ENCODE measurements around the gene RNLS.

Gene RNLS

GRCh38 chr10:88474884-88475844 lies 108.0 kb downstream of the RNLS start:
- TF ChIP-seq CTCF (IDR thresholded peaks at IDR 0.05; ENCODE audit: low read depth, low read length) = no peak
- no peak for DNase-seq (ENCODE audit: low read depth in 2 of 2)
- H3K4me3 ChIP-seq (replicated peaks in 1 of 2; ENCODE audit: low read depth in 2 of 2, low read length in 2 of 2) = no peak overlapping the region

GRCh38 chr10:88473989-88474883 lies 108.9 kb downstream of the RNLS start:
- no peak for TF ChIP-seq CTCF (IDR thresholded peaks at IDR 0.05; ENCODE audit: low read depth, low read length)
- no peak for DNase-seq (ENCODE audit: low read depth in 2 of 2)
- no peak overlapping the region for H3K4me3 ChIP-seq (replicated peaks in 1 of 2; ENCODE audit: low read depth in 2 of 2, low read length in 2 of 2)

- TF ChIP-seq CTCF (IDR thresholded peaks at IDR 0.05; ENCODE audit: low read depth, low read length) = no peak
- peak; percentile 59 to 63 for DNase-seq (ENCODE audit: low read depth in 2 of 2)
- no peak overlapping the region for H3K4me3 ChIP-seq (replicated peaks in 1 of 2; ENCODE audit: low read depth in 2 of 2, low read length in 2 of 2)
Observed at GRCh38 chr10:88472540-88472939, 110.6 kb downstream of the RNLS start.

- no peak for DNase-seq (ENCODE audit: low read depth in 2 of 2)
- H3K4me3 ChIP-seq (replicated peaks in 1 of 2; ENCODE audit: low read depth in 2 of 2, low read length in 2 of 2) = no peak overlapping the region
- TF ChIP-seq CTCF (IDR thresholded peaks at IDR 0.05; ENCODE audit: low read depth, low read length) = no peak
Observed at GRCh38 chr10:88471899-88472298, 111.2 kb downstream of the RNLS start.

- no peak overlapping the region for H3K4me3 ChIP-seq (replicated peaks in 1 of 2; ENCODE audit: low read depth in 2 of 2, low read length in 2 of 2)
- peak; percentile 26 to 30 for DNase-seq (ENCODE audit: low read depth in 2 of 2)
- no peak for TF ChIP-seq CTCF (IDR thresholded peaks at IDR 0.05; ENCODE audit: low read depth, low read length)
Observed at GRCh38 chr10:88467835-88468485, 115.2 kb downstream of the RNLS start.

- TF ChIP-seq CTCF (IDR thresholded peaks at IDR 0.05; ENCODE audit: low read depth, low read length) = no peak
Observed at GRCh38 chr10:88466786-88467185, 116.3 kb downstream of the RNLS start.

More at GRCh38 chr10:88466786-88467185, 116.3 kb downstream of the RNLS start:
- DNase-seq (ENCODE audit: low read depth in 2 of 2) = no peak
- no peak overlapping the region for H3K4me3 ChIP-seq (replicated peaks in 1 of 2; ENCODE audit: low read depth in 2 of 2, low read length in 2 of 2)
